SK-N-MC (cell line): Measurements from ENCODE around the gene FBRSL1.
A peak's percentile ranks its signal among the peaks of the same experiment; 100 is the strongest.

Experiments
- DNase-seq: peaks from one replicate; pipeline ENCODE4 v3.0.0-alpha.2; 2011; ENCODE audit warnings: low read depth, low spot score
- H3K27ac ChIP-seq: fragments of 200-600 bp; sonication (generic); 2 replicates; pipeline ENCODE4 v1.5.1; 2016; ENCODE audit warnings: mixed run types
- H3K36me3 ChIP-seq: fragments of 200-600 bp; sonication (generic); 2 replicates; pipeline ENCODE4 v1.6.1; 2017; ENCODE audit warnings: antibody characterized with exemption, low read length, mixed read lengths; ENCODE audit not compliant: insufficient read depth
- H3K4me3 ChIP-seq: fragments of 200-600 bp; sonication (generic); 2 replicates; pipeline ENCODE4 v1.5.1; 2016
- H3K9ac ChIP-seq: fragments of 200-600 bp; sonication (generic); 2 replicates; pipeline ENCODE4 v1.8.0; 2017; ENCODE audit warnings: mixed run types, mixed read lengths; ENCODE audit not compliant: insufficient read length
- H3K9me3 ChIP-seq: fragments of 200-600 bp; sonication (generic); 2 replicates; pipeline ENCODE4 v1.6.1; 2017; ENCODE audit warnings: low read depth, mild to moderate bottlenecking, antibody characterized with exemption, low read length, moderate library complexity, mixed read lengths
- EZH2 ChIP-seq: fragments of 200-600 bp; sonication (generic); IDR thresholded peaks from one replicate; pipeline ENCODE4 v1.6.1; 2017; ENCODE audit warnings: antibody characterized with exemption
- FOXP2 ChIP-seq: optimal IDR thresholded peaks from 2 replicates; pipeline ENCODE3; 2011; ENCODE audit warnings: mild to moderate bottlenecking, moderate library complexity; ENCODE audit not compliant: insufficient read depth; ENCODE audit errors: extremely low read length, control extremely low read depth
- POLR2AphosphoS5 ChIP-seq: IDR thresholded peaks from 2 replicates; pipeline ENCODE4 v1.6.1; 2012; ENCODE audit warnings: mild to moderate bottlenecking, low read depth, low read length, borderline replicate concordance

The FBRSL1 gene

DNA sequence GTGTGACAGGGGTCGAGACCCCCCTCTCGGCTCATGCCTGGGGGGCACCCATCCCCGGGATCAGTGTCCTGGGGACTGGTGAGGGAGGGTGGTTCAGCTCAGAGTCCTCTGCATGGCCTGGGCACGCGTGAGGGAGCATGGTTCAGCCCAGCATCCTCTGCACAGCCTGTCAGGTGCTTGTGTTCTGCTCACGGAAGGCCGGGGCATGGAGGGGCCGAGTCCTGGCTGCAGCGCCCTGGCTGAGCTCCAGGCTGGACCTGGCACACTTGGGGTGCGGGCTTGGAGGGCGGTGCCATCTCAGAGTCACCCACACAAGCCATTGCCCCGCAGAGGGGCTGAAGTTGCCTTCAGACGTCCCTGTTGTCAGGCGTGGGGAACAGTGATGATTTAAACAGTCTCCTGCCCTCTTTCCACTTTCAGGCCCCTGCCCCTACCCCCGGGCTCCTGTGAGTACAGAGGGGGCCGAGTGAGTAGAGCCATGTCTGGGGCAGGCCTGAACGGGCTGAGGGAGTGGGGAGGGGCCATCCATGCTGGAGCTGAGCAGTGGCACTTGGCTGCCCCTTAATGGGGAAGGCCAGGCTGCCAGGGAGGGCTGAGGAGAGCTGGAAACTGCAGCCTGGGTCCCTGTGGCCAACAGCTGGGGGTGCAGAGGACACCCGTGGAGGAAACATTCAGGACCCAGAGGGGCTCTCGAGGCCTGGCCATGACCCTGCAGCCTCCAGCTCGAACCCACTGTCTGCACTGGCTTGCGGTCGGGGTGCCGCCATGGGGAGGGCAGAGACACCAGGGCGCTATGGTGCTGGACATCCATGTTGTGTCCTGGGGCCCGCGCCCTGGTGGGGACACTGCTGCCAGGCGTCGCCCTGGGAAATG, 22.5 kb downstream of the FBRSL1 start:
- no peak overlapping the region for H3K27ac ChIP-seq
- H3K9ac ChIP-seq: no peak overlapping the region
- H3K4me3 ChIP-seq: no peak overlapping the region
- no peaks in the 10 kb centered on the region for H3K9me3 ChIP-seq
- TF ChIP-seq EZH2: no peak
- peaks cover 10% of the 10 kb centered on the region; the same call in 1 of the 2 replicates for H3K36me3 ChIP-seq
- no peak for DNase-seq

DNA sequence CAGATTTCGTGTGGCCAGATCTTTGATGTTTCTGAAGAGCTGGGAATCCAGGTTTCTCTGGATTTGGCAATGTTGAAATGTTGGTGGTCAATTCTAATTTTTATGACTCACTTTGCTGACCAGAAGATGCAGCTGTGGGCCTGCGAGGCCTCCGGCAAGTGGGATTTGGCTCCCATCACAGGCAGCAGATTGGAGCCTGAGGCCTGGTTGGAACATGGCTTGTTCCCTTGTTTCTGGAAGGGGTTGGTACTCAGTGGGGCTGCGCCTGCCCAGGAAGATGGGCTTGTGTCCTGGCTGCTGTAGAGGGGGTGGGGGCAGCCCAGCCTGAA, 23.1 kb downstream of the FBRSL1 start:
- peaks cover 10% of the 10 kb centered on the region; the same call in 1 of the 2 replicates for H3K36me3 ChIP-seq
- DNase-seq: no peak
- H3K9me3 ChIP-seq: no peaks in the 10 kb centered on the region
- H3K27ac ChIP-seq: no peak overlapping the region
- H3K9ac ChIP-seq: no peak overlapping the region
- TF ChIP-seq FOXP2 (no peak), EZH2 (no peak), POLR2AphosphoS5 (no peak)
- H3K4me3 ChIP-seq: no peak overlapping the region

DNA sequence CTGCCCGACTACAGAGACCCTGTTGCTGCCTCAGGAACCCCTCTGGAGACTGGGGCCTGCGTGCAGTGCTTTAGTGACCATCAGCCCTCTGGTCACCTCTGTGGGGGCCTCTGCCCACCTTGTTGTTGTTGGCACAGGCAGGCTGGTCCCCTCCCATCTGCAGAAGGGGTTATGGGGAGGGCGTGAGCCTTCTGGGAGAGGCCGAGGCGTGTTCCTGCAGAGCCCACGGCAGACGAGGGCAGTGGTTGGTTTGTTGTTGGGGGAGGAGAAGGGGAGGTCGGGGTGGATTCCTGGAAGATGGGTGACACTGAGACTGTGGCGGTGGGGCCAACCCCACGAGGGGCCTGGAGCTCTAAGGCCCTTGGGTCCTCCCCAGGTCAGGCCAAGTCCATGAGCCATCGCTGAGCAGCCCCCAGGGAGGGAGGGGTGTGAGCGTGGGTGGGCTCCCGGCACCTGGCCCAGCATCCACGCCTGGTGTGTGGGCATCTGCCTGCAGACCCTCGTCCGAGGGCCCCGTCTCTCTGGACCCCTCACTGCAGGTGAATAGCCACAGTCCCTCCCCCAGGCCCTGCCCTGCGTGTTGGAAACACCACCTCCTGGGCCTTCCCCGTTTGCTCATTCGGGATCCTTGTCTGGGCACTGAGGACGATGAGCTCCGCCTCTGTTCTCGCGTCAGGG, 23.6 kb downstream of the FBRSL1 start:
- H3K27ac ChIP-seq: no peak overlapping the region
- no peak for DNase-seq
- TF ChIP-seq POLR2AphosphoS5 (no peak), EZH2 (no peak)
- H3K4me3 ChIP-seq: no peak overlapping the region
- peaks cover 5% of the 10 kb centered on the region; the same call in 1 of the 2 replicates for H3K36me3 ChIP-seq
- no peak overlapping the region for H3K9ac ChIP-seq
- H3K9me3 ChIP-seq: no peaks in the 10 kb centered on the region

DNA sequence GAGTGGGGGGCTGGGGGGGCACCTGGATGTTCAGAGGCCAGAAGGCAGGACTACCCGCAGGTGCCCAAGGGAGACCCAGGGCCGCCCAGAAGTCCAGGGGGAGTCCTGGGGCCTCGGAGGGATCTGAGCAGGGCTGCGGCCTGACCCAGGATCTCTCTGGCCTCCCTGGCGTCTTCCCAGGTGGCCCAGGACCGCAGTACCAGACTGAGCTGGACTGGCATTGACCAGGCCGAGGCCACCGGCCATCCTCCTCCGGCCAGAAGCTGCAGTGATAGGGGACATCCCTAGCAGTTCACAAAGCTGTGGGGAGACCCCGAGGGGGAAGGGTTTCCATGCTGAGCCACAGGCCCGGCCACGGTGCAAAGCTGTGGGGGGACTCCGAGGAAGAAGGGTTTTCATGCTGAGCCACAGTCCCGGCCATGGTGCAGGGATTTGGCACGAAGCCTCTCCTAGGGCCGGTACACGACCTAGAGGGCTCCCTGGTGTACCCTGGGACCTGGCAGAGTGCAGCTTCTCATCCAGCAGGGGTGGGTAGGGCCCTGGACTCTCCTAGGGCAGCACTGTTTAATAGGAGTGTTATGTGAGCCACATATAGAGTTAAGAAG, 24.4 kb downstream of the FBRSL1 start:
- Histone ChIP-seq H3K4me3 (no peak overlapping the region), H3K27ac (peak overlapping the region; percentile 45; the same call in 1 of the 2 replicates), H3K9ac (no peak overlapping the region), H3K36me3 (peaks cover under 1% of the 10 kb centered on the region; the same call in 1 of the 2 replicates), H3K9me3 (no peaks in the 10 kb centered on the region)
- no peak for DNase-seq
- no peak for TF ChIP-seq POLR2AphosphoS5
- TF ChIP-seq EZH2: no peak
- TF ChIP-seq FOXP2: no peak

DNA sequence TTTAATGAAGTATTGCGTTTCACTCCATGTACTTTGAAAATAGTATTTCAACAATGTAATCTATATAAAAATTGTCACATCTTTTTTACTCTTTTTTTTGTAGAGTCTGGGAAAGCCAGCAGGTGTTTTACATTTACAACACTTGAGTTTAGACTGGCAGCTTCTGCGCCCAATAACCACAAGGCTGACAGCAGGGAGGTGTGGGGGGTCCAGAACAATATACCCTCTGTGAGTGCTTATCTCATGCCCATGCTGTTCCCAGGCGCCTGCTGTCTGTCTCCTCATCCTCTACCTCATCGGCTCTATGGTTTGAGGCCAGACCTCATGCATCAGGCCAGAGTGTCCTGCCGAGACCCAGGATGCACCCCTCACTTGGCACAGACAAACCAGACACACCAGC, 24.9 kb downstream of the FBRSL1 start:
- no peaks in the 10 kb centered on the region for H3K9me3 ChIP-seq
- H3K36me3 ChIP-seq: no peaks in the 10 kb centered on the region; the same call in 1 of the 2 replicates
- no peak for DNase-seq
- H3K27ac ChIP-seq: peak overlapping the region; percentile 45; the same call in 1 of the 2 replicates
- TF ChIP-seq POLR2AphosphoS5 (no peak), FOXP2 (no peak), EZH2 (no peak)
- H3K9ac ChIP-seq: no peak overlapping the region
- no peak overlapping the region for H3K4me3 ChIP-seq

DNA sequence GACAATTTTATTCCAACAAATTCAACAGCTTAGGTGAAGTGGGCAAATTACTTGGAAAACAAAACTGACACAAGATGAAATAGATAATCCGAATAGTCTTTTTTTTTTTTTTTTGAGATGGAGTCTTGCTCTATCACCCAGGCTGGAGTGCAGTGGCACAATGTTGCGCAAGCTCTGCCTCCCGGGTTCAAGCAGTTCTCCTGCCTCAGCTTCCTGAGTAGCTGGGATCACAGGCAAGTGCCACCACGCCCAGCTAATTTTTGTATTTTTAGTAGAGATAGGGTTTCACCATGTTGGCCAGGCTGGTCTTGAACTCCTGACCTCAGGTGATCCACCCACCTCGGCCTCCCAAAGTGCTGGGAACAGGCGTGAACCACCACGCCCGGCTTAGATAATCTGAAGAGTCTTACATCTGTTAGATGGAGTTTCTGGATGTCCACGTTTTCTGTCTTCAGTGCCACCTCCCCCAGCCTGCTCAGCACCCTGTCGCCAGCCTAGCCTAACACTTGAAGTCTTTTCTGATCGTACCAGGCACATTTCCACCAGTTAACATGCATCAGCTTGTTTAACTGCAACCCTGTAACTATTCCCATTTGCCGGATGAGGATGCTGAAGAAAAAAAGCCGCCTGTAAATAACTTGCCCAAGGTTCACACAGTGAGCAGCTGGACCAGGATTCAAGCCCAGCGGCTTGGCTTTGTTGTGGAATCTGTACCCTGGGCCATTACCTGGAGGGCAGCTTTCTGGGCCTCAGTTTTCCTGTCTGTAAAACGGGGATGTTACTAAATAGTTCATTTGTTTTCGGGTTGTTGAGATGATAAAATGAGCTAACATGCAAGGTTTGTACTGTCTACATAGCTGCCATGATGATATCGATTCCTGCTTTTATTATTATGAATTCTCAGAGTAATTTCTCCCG, 26.4 kb downstream of the FBRSL1 start:
- TF ChIP-seq EZH2 (no peak), POLR2AphosphoS5 (no peak), FOXP2 (no peak)
- no peaks in the 10 kb centered on the region; the same call in 1 of the 2 replicates for H3K36me3 ChIP-seq
- H3K4me3 ChIP-seq: no peak overlapping the region
- H3K9ac ChIP-seq: no peak overlapping the region
- DNase-seq: no peak
- H3K27ac ChIP-seq: no peak overlapping the region
- no peaks in the 10 kb centered on the region for H3K9me3 ChIP-seq

DNA sequence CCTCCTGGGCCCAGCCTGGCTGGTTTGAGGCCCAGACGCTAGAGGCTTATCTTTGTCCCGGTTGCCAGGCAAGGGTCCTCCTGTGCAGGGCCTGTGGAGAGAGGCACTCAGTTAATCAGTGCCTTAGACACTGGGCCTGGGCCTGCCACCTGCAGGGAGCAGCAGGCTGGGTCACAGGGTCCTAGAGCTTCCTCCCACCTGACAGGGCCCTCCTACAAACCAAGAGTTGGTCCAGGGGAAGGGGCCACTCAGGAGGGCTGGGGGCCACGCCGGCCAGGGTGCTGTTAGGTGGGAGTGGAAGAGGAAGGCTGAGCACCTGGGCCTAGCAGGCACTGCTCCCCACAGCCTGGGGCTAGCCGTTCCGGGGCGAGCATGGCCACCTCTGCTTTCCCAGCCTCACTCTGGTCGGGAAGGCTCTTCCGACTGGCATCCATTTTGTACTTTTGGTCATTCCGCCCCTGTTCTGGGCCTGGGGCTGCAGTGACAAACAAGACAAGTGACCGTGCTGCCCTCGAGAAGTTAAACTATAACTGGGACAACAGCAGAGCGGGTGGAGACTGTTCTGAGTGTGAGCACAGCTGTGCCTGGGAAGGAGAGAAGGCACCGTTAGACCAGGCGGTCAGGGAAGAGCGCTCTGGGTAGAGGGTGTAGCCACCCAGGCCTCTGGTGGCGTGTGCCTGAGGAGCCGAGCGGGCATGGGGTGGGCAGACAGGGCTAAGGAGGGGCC, 27.2 kb downstream of the FBRSL1 start:
- Histone ChIP-seq H3K9ac (no peak overlapping the region), H3K9me3 (no peaks in the 10 kb centered on the region), H3K36me3 (no peaks in the 10 kb centered on the region; the same call in 1 of the 2 replicates), H3K27ac (no peak overlapping the region), H3K4me3 (no peak overlapping the region)
- DNase-seq: no peak
- TF ChIP-seq POLR2AphosphoS5 (no peak), FOXP2 (no peak), EZH2 (no peak)
